Measurements from ENCODE around the gene C2CD4D. TPM values are rescaled to one million over a fixed set of nuclear protein-coding genes. Genes with fewer than 3 reads are reported as not detected.

The C2CD4D gene
- total and polyA plus RNA-seq, 2 donors (not counting 1 experiment from before 2014, with no cell fraction given), result not detected

- Histone ChIP-seq H3K9me3 (ENCODE audit: control insufficient read depth, insufficient read depth, low read depth, low read length) (no peaks in the 10 kb centered on the region), H3K79me2 (ENCODE audit: control insufficient read depth, insufficient read depth, low read length) (no peaks in the 10 kb centered on the region), H2AFZ (ENCODE audit: low read length) (no peak overlapping the region), H3K36me3 (ENCODE audit: control insufficient read depth, insufficient read depth, low read length) (no peaks in the 10 kb centered on the region), H3K9ac (ENCODE audit: insufficient read depth, low read length) (no peak overlapping the region), H3K27me3 (ENCODE audit: control insufficient read depth, insufficient read depth, low read length) (no peaks in the 10 kb centered on the region), H4K20me1 (ENCODE audit: control insufficient read depth, extremely low read depth, insufficient read depth, low read length) (no peaks in the 10 kb centered on the region), H3K27ac (ENCODE audit: insufficient read depth, low read length) (no peak overlapping the region), H3K4me3 (replicated peaks in 1 of 4; ENCODE audit: control extremely low read depth in 1 of 4, insufficient read depth in 1 of 4, low read depth in 3 of 4, low read length in 4 of 4) (no peak overlapping the region), H3K4me2 (ENCODE audit: extremely low read depth, insufficient read depth, low read length) (no peak overlapping the region), H3K4me1 (ENCODE audit: control insufficient read depth, extremely low read depth, insufficient read depth, low read length) (peaks cover 2% of the 10 kb centered on the region)
- TF ChIP-seq EZH2 (IDR thresholded peaks at IDR 0.05; ENCODE audit: low read length, missing control alignments) (no peak), CTCF (conservative IDR thresholded peaks at IDR 0.05 in 1 of 2, IDR thresholded peaks at IDR 0.05 in 1 of 2; ENCODE audit: low read depth in 1 of 2, low read length in 2 of 2) (no peak)
- peak in 1 of 2 donors; percentile 37 for DNase-seq (ENCODE audit: low read depth in 2 of 2)
These were observed 27.7 kb upstream of the C2CD4D start for GRCh38 chr1:151867321-151867720.

- H3K4me3 ChIP-seq (replicated peaks in 1 of 4; ENCODE audit: control extremely low read depth in 1 of 4, insufficient read depth in 1 of 4, low read depth in 3 of 4, low read length in 4 of 4), result no peak overlapping the region
- H3K4me1 ChIP-seq (ENCODE audit: control insufficient read depth, extremely low read depth, insufficient read depth, low read length), result peaks cover 2% of the 10 kb centered on the region
- no peaks in the 10 kb centered on the region for H3K36me3 ChIP-seq (ENCODE audit: control insufficient read depth, insufficient read depth, low read length)
- no peaks in the 10 kb centered on the region for H3K9me3 ChIP-seq (ENCODE audit: control insufficient read depth, insufficient read depth, low read depth, low read length)
- H3K79me2 ChIP-seq (ENCODE audit: control insufficient read depth, insufficient read depth, low read length), result no peaks in the 10 kb centered on the region
- H3K9ac ChIP-seq (ENCODE audit: insufficient read depth, low read length), result no peak overlapping the region
- no peak overlapping the region for H3K4me2 ChIP-seq (ENCODE audit: extremely low read depth, insufficient read depth, low read length)
- H2AFZ ChIP-seq (ENCODE audit: low read length), result no peak overlapping the region
- H3K27ac ChIP-seq (ENCODE audit: insufficient read depth, low read length), result no peak overlapping the region
- H4K20me1 ChIP-seq (ENCODE audit: control insufficient read depth, extremely low read depth, insufficient read depth, low read length), result no peaks in the 10 kb centered on the region
- H3K27me3 ChIP-seq (ENCODE audit: control insufficient read depth, insufficient read depth, low read length), result peaks cover 2% of the 10 kb centered on the region
- no peak for DNase-seq (ENCODE audit: low read depth in 2 of 2)
- TF ChIP-seq CTCF (conservative IDR thresholded peaks at IDR 0.05 in 1 of 2, IDR thresholded peaks at IDR 0.05 in 1 of 2; ENCODE audit: low read depth in 1 of 2, low read length in 2 of 2) (no peak), EZH2 (IDR thresholded peaks at IDR 0.05; ENCODE audit: low read length, missing control alignments) (no peak)
These were observed 24.8 kb upstream of the C2CD4D start for GRCh38 chr1:151864411-151864810.

- Histone ChIP-seq H3K4me1 (ENCODE audit: control insufficient read depth, extremely low read depth, insufficient read depth, low read length) (no peaks in the 10 kb centered on the region), H3K79me2 (ENCODE audit: control insufficient read depth, insufficient read depth, low read length) (no peaks in the 10 kb centered on the region), H3K9ac (ENCODE audit: insufficient read depth, low read length) (no peak overlapping the region), H4K20me1 (ENCODE audit: control insufficient read depth, extremely low read depth, insufficient read depth, low read length) (no peaks in the 10 kb centered on the region), H3K27me3 (ENCODE audit: control insufficient read depth, insufficient read depth, low read length) (peaks cover 5% of the 10 kb centered on the region), H3K27ac (ENCODE audit: insufficient read depth, low read length) (no peak overlapping the region), H2AFZ (ENCODE audit: low read length) (no peak overlapping the region), H3K9me3 (ENCODE audit: control insufficient read depth, insufficient read depth, low read depth, low read length) (no peaks in the 10 kb centered on the region), H3K4me2 (ENCODE audit: extremely low read depth, insufficient read depth, low read length) (no peak overlapping the region), H3K36me3 (ENCODE audit: control insufficient read depth, insufficient read depth, low read length) (no peaks in the 10 kb centered on the region), H3K4me3 (replicated peaks in 1 of 4; ENCODE audit: control extremely low read depth in 1 of 4, insufficient read depth in 1 of 4, low read depth in 3 of 4, low read length in 4 of 4) (no peak overlapping the region)
- no peak for DNase-seq (ENCODE audit: low read depth in 2 of 2)
- TF ChIP-seq EZH2 (IDR thresholded peaks at IDR 0.05; ENCODE audit: low read length, missing control alignments), result no peak
- TF ChIP-seq CTCF (conservative IDR thresholded peaks at IDR 0.05 in 1 of 2, IDR thresholded peaks at IDR 0.05 in 1 of 2; ENCODE audit: low read depth in 1 of 2, low read length in 2 of 2), result no peak
These were observed 23.0 kb upstream of the C2CD4D start for GRCh38 chr1:151862604-151863003.
